H4 (cell line): ENCODE results near the gene CD19. TPM values are rescaled to one million over a fixed set of nuclear protein-coding genes. Genes with fewer than 3 reads are reported as not detected.
"Not testable (repeated sequence)": the region's sequence is repeated elsewhere in the genome, so short reads cannot be mapped to it uniquely, and the experiment has no call there.

Source experiments
- DNase-seq: peaks from one replicate; pipeline ENCODE4 v3.0.0-alpha.2; 2015; ENCODE audit warnings: low spot score
- total RNA-seq: library from RNA; depleted of rRNA; stranded (reverse); fragments of >200 nt; shearing (Covaris generic); gene quantifications from 2 replicates; pipeline ENCODE4 v1.2.3, GENCODE V29; 2014

Gene CD19
- total RNA-seq, 1 experiment from 2014 or later: not detected

- no peak for DNase-seq
Observed at GRCh38 chr16:28905800-28906372, 25.9 kb upstream of the CD19 start.

GRCh38 chr16:28910086-28911031 is 21.4 kb upstream of the CD19 start:
- peak; percentile 34 for DNase-seq

GRCh38 chr16:28912558-28912957 is 19.2 kb upstream of the CD19 start:
- DNase-seq: no peak

- no peak for DNase-seq
Observed at GRCh38 chr16:28913946-28914724, 17.6 kb upstream of the CD19 start.

- DNase-seq: no peak
Observed at GRCh38 chr16:28915181-28915580, 16.6 kb upstream of the CD19 start.

GRCh38 chr16:28917095-28917494 is 14.7 kb upstream of the CD19 start:
- no peak for DNase-seq

- DNase-seq: no peak
Observed at GRCh38 chr16:28918698-28919097, 13.1 kb upstream of the CD19 start.

GRCh38 chr16:28923231-28923587 is 8.6 kb upstream of the CD19 start:
- no peak for DNase-seq

- DNase-seq: no peak
Observed at GRCh38 chr16:28923652-28924398, 7.9 kb upstream of the CD19 start.

- no peak for DNase-seq
Observed at GRCh38 chr16:28924399-28924761, 7.4 kb upstream of the CD19 start.

- DNase-seq: peak; percentile 73
Observed at GRCh38 chr16:28924762-28925385, 6.9 kb upstream of the CD19 start, which contains the start of gene RABEP2. Gene RABEP2 (minus strand): TSS chr16:28925238. CDS start chr16:28925163, 75 bp downstream.

GRCh38 chr16:28925386-28926228 is 6.2 kb upstream of the CD19 start:
- peak; percentile 75 for DNase-seq

- not testable (repeated sequence) for DNase-seq
Observed at GRCh38 chr16:28926284-28926683, 5.5 kb upstream of the CD19 start.

- no peak for DNase-seq
Observed at GRCh38 chr16:28927815-28928214, 4.0 kb upstream of the CD19 start.

GRCh38 chr16:28930203-28930602 is 1.6 kb upstream of the CD19 start:
- no peak for DNase-seq

- no peak for DNase-seq
Observed at GRCh38 chr16:28930652-28931051, 1.1 kb upstream of the CD19 start.

- DNase-seq: no peak
Observed at GRCh38 chr16:28932339-28933141, 769 bp downstream of the CD19 start.

GRCh38 chr16:28933171-28933570 is 1.4 kb downstream of the CD19 start:
- no peak for DNase-seq

- DNase-seq: no peak
Observed at GRCh38 chr16:28935346-28935745, 3.6 kb downstream of the CD19 start.
